Measurements from ENCODE around the gene DFFA. TPM values are rescaled to one million over a fixed set of nuclear protein-coding genes. Genes with fewer than 3 reads are reported as not detected.

The DFFA gene
- polyA plus RNA-seq, 2 of the 4 experiments (the other 2 are of a cell fraction): 28.5 to 31.7 TPM

DNA sequence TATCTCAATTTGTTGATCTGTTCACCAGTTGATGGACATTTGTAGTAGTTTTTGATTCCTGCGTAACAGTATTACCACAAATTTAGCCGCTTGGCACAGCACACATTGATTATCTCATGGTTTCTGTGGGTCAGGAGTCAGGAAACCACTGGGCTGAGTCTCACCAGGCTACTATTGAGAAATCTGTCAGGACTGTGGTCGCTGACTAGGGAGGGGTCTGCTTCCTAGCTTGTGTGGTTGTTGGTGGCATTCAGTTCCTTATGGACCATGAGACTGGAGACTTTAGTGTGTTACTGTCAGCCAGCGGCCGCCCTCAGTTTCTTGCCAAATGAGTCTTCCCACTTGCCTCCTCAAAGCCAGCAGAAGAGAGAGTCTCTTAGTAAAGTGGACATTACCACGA, 12.2 kb upstream of the DFFA start:
- no peak overlapping the region for H3K4me3 ChIP-seq
- H3K9me3 ChIP-seq: no peaks in the 10 kb centered on the region
- FAIRE-seq (no peak), DNase-seq (ENCODE audit: low read depth in 1 of 2, low spot score in 1 of 2) (no peak), ATAC-seq (no peak)
- H3K27ac ChIP-seq: no peak overlapping the region
- no peak overlapping the region for H3K4me2 ChIP-seq
- CTCF ChIA-PET: interaction anchor here (2.8 kb wide), 1 partner anchor 10 kb away, joined by 19 read pairs; no protein-coding TSS in a partner anchor
- POLR2A ChIA-PET: no interaction called here
- WGBS (ENCODE audit: missing lambda C conversion rate): 95% methylated on average over 6 of the region's 6 CpGs
- TF ChIP-seq EP300 (IDR thresholded peaks at IDR 0.05): no peak
- no peak for TF ChIP-seq ATOH8 (CRISPR knock-in tag; IDR thresholded peaks at IDR 0.05; ENCODE audit: low read depth)
- TF ChIP-seq RNF2 (IDR thresholded peaks at IDR 0.05; ENCODE audit: borderline replicate concordance, low read depth): no peak
- no peak for TF ChIP-seq MAFK (IDR thresholded peaks at IDR 0.05; ENCODE audit: partially characterized antibody)
- TF ChIP-seq RARB (CRISPR knock-in tag; IDR thresholded peaks at IDR 0.05): no peak
- TF ChIP-seq, protein P1, sequence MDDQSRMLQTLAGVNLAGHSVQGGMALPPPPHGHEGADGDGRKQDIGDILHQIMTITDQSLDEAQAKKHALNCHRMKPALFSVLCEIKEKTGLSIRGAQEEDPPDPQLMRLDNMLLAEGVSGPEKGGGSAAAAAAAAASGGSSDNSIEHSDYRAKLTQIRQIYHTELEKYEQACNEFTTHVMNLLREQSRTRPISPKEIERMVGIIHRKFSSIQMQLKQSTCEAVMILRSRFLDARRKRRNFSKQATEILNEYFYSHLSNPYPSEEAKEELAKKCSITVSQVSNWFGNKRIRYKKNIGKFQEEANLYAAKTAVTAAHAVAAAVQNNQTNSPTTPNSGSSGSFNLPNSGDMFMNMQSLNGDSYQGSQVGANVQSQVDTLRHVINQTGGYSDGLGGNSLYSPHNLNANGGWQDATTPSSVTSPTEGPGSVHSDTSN (IDR thresholded peaks at IDR 0.05): no peak
- TF ChIP-seq POLR2AphosphoS2 (conservative IDR thresholded peaks at IDR 0.05; ENCODE audit: low read length): no peak
- peaks cover 3% of the 10 kb centered on the region; the same call in 1 of the 3 replicates for H3K4me1 ChIP-seq

GRCh38 chr1:10480614-10481013, 8.3 kb upstream of the DFFA start:
- ATAC-seq: no peak
- ChIA-PET POLR2A (no interaction called here), CTCF (interaction anchor here (0.6 to 4.5 kb wide), 2 partner anchors 15 to 100 kb away, joined by 3 to 27 read pairs; no protein-coding TSS in a partner anchor)
- Histone ChIP-seq H3K4me1 (peaks cover 9% of the 10 kb centered on the region; the same call in 2 of the 3 replicates), H3K4me3 (no peak overlapping the region), H3K4me2 (no peak overlapping the region), H3K9me3 (no peaks in the 10 kb centered on the region), H3K27ac (no peak overlapping the region)
- no peak for DNase-seq (ENCODE audit: low read depth in 1 of 2, low spot score in 1 of 2)
- no peak for FAIRE-seq
- WGBS (ENCODE audit: missing lambda C conversion rate): 98% methylated on average over 2 of the region's 2 CpGs
- no peak for TF ChIP-seq HMGXB4 (CRISPR knock-in tag; IDR thresholded peaks at IDR 0.05; ENCODE audit: borderline replicate concordance)
- no peak for TF ChIP-seq HEYL (CRISPR knock-in tag; IDR thresholded peaks at IDR 0.05)
- no peak for TF ChIP-seq RFX5 (IDR thresholded peaks at IDR 0.05)

- no peak overlapping the region for H3K27ac ChIP-seq
- CTCF ChIA-PET: interaction anchor here (0.6 to 4.5 kb wide), 4 partner anchors 16 to 447 kb away, joined by 3 to 27 read pairs (median 4); no protein-coding TSS in a partner anchor
These were observed 7.0 kb upstream of the DFFA start for GRCh38 chr1:10479296-10479695.

More at GRCh38 chr1:10479296-10479695, 7.0 kb upstream of the DFFA start:
- H3K4me3 ChIP-seq: no peak overlapping the region
- WGBS (ENCODE audit: missing lambda C conversion rate): 83% methylated on average over 8 of the region's 8 CpGs
- ATAC-seq (no peak), DNase-seq (ENCODE audit: low read depth in 1 of 2, low spot score in 1 of 2) (no peak), FAIRE-seq (no peak)
- H3K9me3 ChIP-seq: no peaks in the 10 kb centered on the region
- H3K4me1 ChIP-seq: peaks cover 9% of the 10 kb centered on the region; the same call in 2 of the 3 replicates
- POLR2A ChIA-PET: no interaction called here
- TF ChIP-seq JUN (IDR thresholded peaks at IDR 0.05) (no peak), ELK1 (IDR thresholded peaks at IDR 0.05; ENCODE audit: low read depth, low read length) (no peak), CHD2 (IDR thresholded peaks at IDR 0.05; ENCODE audit: low read length, partially characterized antibody) (no peak), EHMT2 (IDR thresholded peaks at IDR 0.05; ENCODE audit: low read depth) (no peak), MAFK (IDR thresholded peaks at IDR 0.05; ENCODE audit: partially characterized antibody) (no peak), ZNF302 (CRISPR knock-in tag; IDR thresholded peaks at IDR 0.05) (no peak), JUNB (IDR thresholded peaks at IDR 0.05) (no peak), SMC3 (IDR thresholded peaks at IDR 0.05) (no peak)
- H3K4me2 ChIP-seq: no peak overlapping the region

Measured in A549 (cell line).